Endothelial cell of umbilical vein (primary cell): ENCODE results near the gene KCNH2. TPM values are rescaled to one million over a fixed set of nuclear protein-coding genes. Genes with fewer than 3 reads are reported as not detected.

Source experiments
- BruUV-seq: library from RNA; stranded (reverse); fragments of 400-500 nt; replicated peaks from 2 replicates; lab custom pipeline; 2021; lab: Mats Ljungman, UMichigan
- CTCF ChIA-PET: fragments of 300-600, 350-600 bp; sonication (Branson Sonifier 250); formaldehyde crosslinking; loops from one replicate; lab custom pipeline; 2021; ENCODE audit warnings: antibody characterized with exemption, inconsistent platforms; lab: Charles Lee
- POLR2A ChIA-PET: fragments of 300-600, 350-600 bp; sonication (Branson Sonifier 250); formaldehyde crosslinking; loops from one replicate; lab custom pipeline; 2021; ENCODE audit warnings: antibody characterized with exemption, inconsistent platforms; lab: Charles Lee
- DNase-seq: peaks from one replicate; pipeline ENCODE4 v3.0.0-alpha.2; 2011; ENCODE audit warnings: low read depth, low spot score
- FAIRE-seq: peaks from 2 replicates; lab custom pipeline; 2011; peaks lifted over from hg19 to GRCh38; lab: Jason Lieb, UNC
- H2AFZ ChIP-seq: 2 replicates; pipeline ENCODE4 v1.6.0; 2012; ENCODE audit warnings: low read depth, low read length, control low read depth, inconsistent platforms
- H3K27ac ChIP-seq: 2 replicates; pipeline ENCODE4 v1.5.1; 2011; ENCODE audit warnings: low read depth, mild to moderate bottlenecking, control low read depth, low read length, moderate library complexity; ENCODE audit not compliant: insufficient read depth
- H3K27me3 ChIP-seq, 2 experiments: 2 replicates each; pipeline versions ENCODE4 v1.6.0 to v1.6.1; 2011; ENCODE audit warnings: low read length in 2 of 2, mixed read lengths in 1 of 2; ENCODE audit not compliant: control insufficient read depth in 2 of 2, insufficient read depth in 2 of 2
- H3K36me3 ChIP-seq, 2 experiments: 2 replicates in 1 of 2; 3 replicates in 1 of 2; pipeline ENCODE4 v1.5.1; 2011; ENCODE audit warnings: low read length in 2 of 2, mild to moderate bottlenecking in 1 of 2, moderate library complexity in 1 of 2; ENCODE audit not compliant: control insufficient read depth in 2 of 2, insufficient read depth in 2 of 2; ENCODE audit errors: extremely low read depth in 1 of 2
- H3K4me1 ChIP-seq: 3 replicates; pipeline ENCODE4 v1.5.1; 2011; ENCODE audit warnings: mild to moderate bottlenecking, low read length; ENCODE audit not compliant: control insufficient read depth, insufficient read depth; ENCODE audit errors: extremely low read depth
- H3K4me2 ChIP-seq: 2 replicates; pipeline ENCODE4 v1.6.1; 2011; ENCODE audit warnings: low read length, control low read depth, mixed read lengths; ENCODE audit not compliant: insufficient read depth
- H3K4me3 ChIP-seq, 3 experiments: fragments of 200-600 bp in 1 of 3; sonication (generic), shearing (Covaris generic) in 1 of 3; replicated peaks in 1 of 3; 2 replicates each; pipeline ENCODE4 v1.5.1; 2011 to 2016; ENCODE audit warnings: control low read depth in 3 of 3, low read length in 3 of 3, mild to moderate bottlenecking in 2 of 3, inconsistent platforms in 1 of 3, low read depth in 1 of 3, moderate library complexity in 1 of 3; ENCODE audit not compliant: insufficient read depth in 1 of 3
- H3K79me2 ChIP-seq: 2 replicates; pipeline ENCODE4 v1.6.0; 2012; ENCODE audit warnings: low read length, inconsistent platforms; ENCODE audit not compliant: control insufficient read depth, insufficient read depth
- H3K9ac ChIP-seq: replicated peaks from 2 replicates; pipeline ENCODE3; 2011; ENCODE audit warnings: low read length, control low read depth; ENCODE audit not compliant: insufficient read depth; ENCODE audit errors: extremely low read depth
- H3K9me1 ChIP-seq: replicated peaks from 3 replicates; pipeline ENCODE4 v1.6.0; 2011; ENCODE audit warnings: mild to moderate bottlenecking, low read length; ENCODE audit not compliant: control insufficient read depth, insufficient read depth; ENCODE audit errors: extremely low read depth
- H3K9me3 ChIP-seq: replicated peaks from 2 replicates; pipeline ENCODE4 v1.5.1; 2012; ENCODE audit warnings: low read length, inconsistent platforms; ENCODE audit not compliant: control insufficient read depth, insufficient read depth
- H4K20me1 ChIP-seq: replicated peaks from 2 replicates; pipeline ENCODE3; 2011; ENCODE audit warnings: mild to moderate bottlenecking, low read length; ENCODE audit not compliant: control insufficient read depth, insufficient read depth; ENCODE audit errors: extremely low read depth
- CTCF ChIP-seq, 2 donors: IDR thresholded peaks; 1 replicate in 1 of 2; 2 replicates in 1 of 2; pipeline ENCODE4 v1.5.1; 2011; ENCODE audit warnings: low read length in 2 of 2, mild to moderate bottlenecking in 2 of 2, moderate library complexity in 2 of 2, control low read depth in 1 of 2, inconsistent platforms in 1 of 2, low read depth in 1 of 2; ENCODE audit not compliant: insufficient read depth in 1 of 2; ENCODE audit errors: extremely low read depth in 1 of 2
- EZH2 ChIP-seq: IDR thresholded peaks from 2 replicates; pipeline ENCODE4 v1.6.1; 2012; ENCODE audit warnings: borderline replicate concordance, low read depth, mild to moderate bottlenecking, moderate library complexity, low read length, inconsistent platforms; ENCODE audit not compliant: severe bottlenecking
- FOS ChIP-seq: IDR thresholded peaks from 2 replicates; pipeline ENCODE4 v1.6.1; 2011; ENCODE audit warnings: mild to moderate bottlenecking, low read length, moderate library complexity, borderline replicate concordance; ENCODE audit not compliant: insufficient read depth
- GATA2 ChIP-seq: IDR thresholded peaks from 2 replicates; pipeline ENCODE4 v1.7.0; 2011; ENCODE audit warnings: low read depth, mild to moderate bottlenecking, moderate library complexity, mixed read lengths, low read length; ENCODE audit not compliant: insufficient read length, insufficient read depth
- JUN ChIP-seq: IDR thresholded peaks from 2 replicates; pipeline ENCODE4 v1.6.1; 2011; ENCODE audit warnings: borderline replicate concordance, low read depth; ENCODE audit not compliant: insufficient read length, insufficient read depth
- MYC ChIP-seq: IDR thresholded peaks from one replicate; pipeline ENCODE4 v1.6.1; 2011; ENCODE audit warnings: mild to moderate bottlenecking, low read depth, low read length
- POLR2A ChIP-seq: IDR thresholded peaks from 2 replicates; pipeline ENCODE4 v1.6.1; 2012; ENCODE audit warnings: low read depth, mild to moderate bottlenecking, control low read depth, low read length
- POLR2AphosphoS5 ChIP-seq: IDR thresholded peaks from 2 replicates; pipeline ENCODE4 v1.6.1; 2012; ENCODE audit warnings: low read depth, mild to moderate bottlenecking, control low read depth, low read length, moderate library complexity; ENCODE audit not compliant: insufficient read depth
- dilution Hi-C: fragments of 300-500 bp; cut with MboI; formaldehyde crosslinking; loops from one replicate; pipeline ENCODE4 v1.15.0; 2019; ENCODE audit warnings: low sequenced_read_pairs; ENCODE audit not compliant: extremely low pct_ligation_motif_present
- intact Hi-C: fragments of 100-400 bp; cut with micrococcal nuclease; formaldehyde crosslinking; loops from one replicate; pipeline ENCODE4 v1.10.0; 2022
- polyA plus RNA-seq, 4 experiments: library from polyadenylated mRNA; depleted of rRNA in 3 of 4; stranded (reverse) in 3 of 4; unstranded in 1 of 4; fragments of >200 nt; gene quantifications; 2 replicates each; pipeline versions ENCODE4 v1.2.1 to v1.2.3, GENCODE V29; 2011 to 2012; ENCODE audit warnings: missing spikeins in 1 of 4
- total RNA-seq: library from RNA; stranded (reverse); gene quantifications from 2 replicates; pipeline ENCODE4 v1.2.3, GENCODE V29; 2021
- TF ChIP-seq, protein P1 (sequence below): IDR thresholded peaks from 2 replicates; pipeline ENCODE4 v1.6.1; 2011; ENCODE audit not compliant: insufficient read depth, insufficient read length

Gene KCNH2
- total and polyA plus RNA-seq, 2 donors (not counting 3 experiments of a cell fraction or from before 2014, with no cell fraction given) = 0.03 to 0.09 TPM

- TF ChIP-seq FOS = no peak
- no peak for TF ChIP-seq GATA2
- no peak for TF ChIP-seq EZH2
- no peak for TF ChIP-seq MYC
- no peak for TF ChIP-seq JUN
- TF ChIP-seq, protein P1, sequence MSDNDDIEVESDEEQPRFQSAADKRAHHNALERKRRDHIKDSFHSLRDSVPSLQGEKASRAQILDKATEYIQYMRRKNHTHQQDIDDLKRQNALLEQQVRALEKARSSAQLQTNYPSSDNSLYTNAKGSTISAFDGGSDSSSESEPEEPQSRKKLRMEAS = no peak
- TF ChIP-seq CTCF (IDR thresholded peaks at IDR 0.05; ENCODE audit: extremely low read depth in 1 of 2, insufficient read depth in 1 of 2, low read depth in 1 of 2, low read length in 2 of 2) = no peak
- no peak for TF ChIP-seq POLR2AphosphoS5
- no peak for TF ChIP-seq POLR2A
- POLR2A ChIA-PET = no interaction called here
- no peak overlapping the region for H3K4me3 ChIP-seq
Observed at GRCh38 chr7:150901160-150902035, 76.7 kb downstream of the KCNH2 start.

More at GRCh38 chr7:150901160-150902035, 76.7 kb downstream of the KCNH2 start:
- intact Hi-C loops (loop anchor here (5.0 kb wide), 1 partner anchor 41 kb away; no protein-coding TSS in a partner anchor), dilution Hi-C loops (no loop called here)
- Histone ChIP-seq H3K9me3 (no peaks in the 10 kb centered on the region), H4K20me1 (no peaks in the 10 kb centered on the region), H3K79me2 (no peaks in the 10 kb centered on the region), H3K27ac (no peak overlapping the region), H3K9ac (no peak overlapping the region), H3K36me3 (no peaks in the 10 kb centered on the region), H3K4me2 (no peak overlapping the region), H3K27me3 (peaks cover 2 to 6% of the 10 kb centered on the region in 2 experiments), H2AFZ (no peak overlapping the region), H3K9me1 (no peaks in the 10 kb centered on the region), H3K4me1 (peaks cover 10% of the 10 kb centered on the region)
- no peak for DNase-seq
- FAIRE-seq = no peak
- BruUV-seq = no TSS peak
- CTCF ChIA-PET = interaction anchor here (0.7 to 2.3 kb wide), 5 partner anchors 13 to 117 kb away, joined by 3 to 8 read pairs (median 3); no protein-coding TSS in a partner anchor
